NCI-H345 treated with DMSO at 0.1 percent for 48 hours (cell line): Measurements from ENCODE around the gene METTL23.

Experiments used
- DNase-seq: peaks from one replicate; lab custom pipeline; 2025; ENCODE audit not compliant: unreplicated experiment; lab: John Stamatoyannopoulos, UW

METTL23 gene

GRCh38 chr17:76755285-76755684 lies 28.6 kb downstream of the METTL23 start:
- DNase-seq: no peak

- DNase-seq: no peak
These were observed 30.6 kb downstream of the METTL23 start for GRCh38 chr17:76757256-76757655.

GRCh38 chr17:76758570-76758969 lies 31.9 kb downstream of the METTL23 start:
- no peak for DNase-seq

GRCh38 chr17:76772842-76773525 lies 46.3 kb downstream of the METTL23 start:
- no peak for DNase-seq

- no peak for DNase-seq
These were observed 48.5 kb downstream of the METTL23 start for GRCh38 chr17:76775021-76775600.

- DNase-seq: no peak
These were observed 54.7 kb downstream of the METTL23 start for GRCh38 chr17:76781056-76781982.

- no peak for DNase-seq
These were observed 56.5 kb downstream of the METTL23 start for GRCh38 chr17:76783146-76783545.
